ENCODE data around the gene NUCB1.

DNA sequence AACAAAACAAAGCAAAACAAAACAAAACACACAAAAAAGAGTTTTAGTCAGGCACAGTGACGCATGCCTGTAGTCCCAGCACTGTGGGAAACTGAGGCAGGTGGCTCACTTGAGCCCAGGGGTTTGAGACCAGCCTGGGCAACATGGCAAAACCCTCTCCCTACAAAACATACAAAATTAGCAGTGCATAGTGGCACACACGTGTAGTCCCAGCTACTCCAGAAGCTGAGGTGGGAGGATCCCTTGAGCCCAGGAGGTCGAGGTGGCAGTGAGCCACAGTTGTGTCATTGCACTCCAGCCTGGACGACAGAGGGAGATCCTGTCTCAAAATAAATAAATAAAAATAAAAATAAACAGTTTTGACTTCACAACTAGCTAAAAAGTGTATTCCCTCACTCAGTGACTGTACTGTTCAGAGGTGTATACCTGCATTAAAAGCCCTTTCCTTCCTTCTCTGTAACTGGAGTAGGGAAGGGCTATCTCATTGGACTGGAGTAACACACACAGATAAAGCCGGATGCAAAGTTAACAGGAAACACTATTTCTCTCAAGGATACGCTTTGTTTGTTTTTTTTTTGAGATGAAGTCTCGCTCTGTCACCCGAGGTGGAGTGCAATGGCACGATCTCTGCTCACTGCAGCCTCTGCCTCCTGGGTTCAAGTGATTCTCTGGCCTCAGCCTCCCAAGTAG lies 50.9 kb downstream of the NUCB1 start:
- TF ChIP-seq JUN (CRISPR knock-in tag; IDR thresholded peaks at IDR 0.05), result no peak
- TF ChIP-seq, protein P1, sequence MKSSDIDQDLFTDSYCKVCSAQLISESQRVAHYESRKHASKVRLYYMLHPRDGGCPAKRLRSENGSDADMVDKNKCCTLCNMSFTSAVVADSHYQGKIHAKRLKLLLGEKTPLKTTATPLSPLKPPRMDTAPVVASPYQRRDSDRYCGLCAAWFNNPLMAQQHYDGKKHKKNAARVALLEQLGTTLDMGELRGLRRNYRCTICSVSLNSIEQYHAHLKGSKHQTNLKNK (CRISPR knock-in tag; IDR thresholded peaks at IDR 0.05), result no peak
- TF ChIP-seq, protein P2, sequence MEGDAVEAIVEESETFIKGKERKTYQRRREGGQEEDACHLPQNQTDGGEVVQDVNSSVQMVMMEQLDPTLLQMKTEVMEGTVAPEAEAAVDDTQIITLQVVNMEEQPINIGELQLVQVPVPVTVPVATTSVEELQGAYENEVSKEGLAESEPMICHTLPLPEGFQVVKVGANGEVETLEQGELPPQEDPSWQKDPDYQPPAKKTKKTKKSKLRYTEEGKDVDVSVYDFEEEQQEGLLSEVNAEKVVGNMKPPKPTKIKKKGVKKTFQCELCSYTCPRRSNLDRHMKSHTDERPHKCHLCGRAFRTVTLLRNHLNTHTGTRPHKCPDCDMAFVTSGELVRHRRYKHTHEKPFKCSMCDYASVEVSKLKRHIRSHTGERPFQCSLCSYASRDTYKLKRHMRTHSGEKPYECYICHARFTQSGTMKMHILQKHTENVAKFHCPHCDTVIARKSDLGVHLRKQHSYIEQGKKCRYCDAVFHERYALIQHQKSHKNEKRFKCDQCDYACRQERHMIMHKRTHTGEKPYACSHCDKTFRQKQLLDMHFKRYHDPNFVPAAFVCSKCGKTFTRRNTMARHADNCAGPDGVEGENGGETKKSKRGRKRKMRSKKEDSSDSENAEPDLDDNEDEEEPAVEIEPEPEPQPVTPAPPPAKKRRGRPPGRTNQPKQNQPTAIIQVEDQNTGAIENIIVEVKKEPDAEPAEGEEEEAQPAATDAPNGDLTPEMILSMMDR (IDR thresholded peaks at IDR 0.05), result no peak
- no peak for TF ChIP-seq RELA (CRISPR knock-in tag; IDR thresholded peaks at IDR 0.05; ENCODE audit: borderline replicate concordance)

All from WTC11 (cell line).